Ishikawa (cell line): ENCODE data around the gene ZDHHC11.
A peak's percentile ranks its signal among the peaks of the same experiment; 100 is the strongest.
"Not testable (repeated sequence)": the region's sequence is repeated elsewhere in the genome, so short reads cannot be mapped to it uniquely, and the experiment has no call there.

ENCODE experiments used
- CEBPB ChIP-seq: IDR thresholded peaks from 2 replicates; pipeline ENCODE4 v1.6.1; 2012
- CREB1 ChIP-seq: IDR thresholded peaks from 2 replicates; pipeline ENCODE4 v1.6.1; 2012; ENCODE audit warnings: low read depth
- EP300 ChIP-seq: IDR thresholded peaks from 2 replicates; pipeline ENCODE4 v1.6.1; 2012; ENCODE audit warnings: borderline replicate concordance
- FOXM1 ChIP-seq: IDR thresholded peaks from 2 replicates; pipeline ENCODE4 v1.6.1; 2012; ENCODE audit warnings: low read depth, borderline replicate concordance
- NFIC ChIP-seq: IDR thresholded peaks from 2 replicates; pipeline ENCODE4 v1.6.1; 2012
- RAD21 ChIP-seq: IDR thresholded peaks from 2 replicates; pipeline ENCODE4 v1.6.1; 2012; ENCODE audit warnings: low read depth
- REST ChIP-seq: IDR thresholded peaks from 2 replicates; pipeline ENCODE4 v1.6.1; 2012; ENCODE audit warnings: low read depth, mild to moderate bottlenecking
- TAF1 ChIP-seq: IDR thresholded peaks from 2 replicates; pipeline ENCODE4 v1.6.1; 2012; ENCODE audit warnings: low read depth, mild to moderate bottlenecking
- TEAD4 ChIP-seq: IDR thresholded peaks from 2 replicates; pipeline ENCODE4 v1.6.1; 2012
- YY1 ChIP-seq: IDR thresholded peaks from 2 replicates; pipeline ENCODE4 v1.6.1; 2012; ENCODE audit warnings: low read depth
- ZBTB7A ChIP-seq: IDR thresholded peaks from 2 replicates; pipeline ENCODE4 v1.6.1; 2012; ENCODE audit warnings: low read depth
- TF ChIP-seq, protein P1 (sequence below): IDR thresholded peaks from 2 replicates; pipeline ENCODE4 v1.6.1; 2012
- TF ChIP-seq, protein P2 (sequence below): IDR thresholded peaks from 2 replicates; pipeline ENCODE4 v1.6.1; 2012

- not testable (repeated sequence) for TF ChIP-seq YY1, EP300, NFIC, TAF1, RAD21, FOXM1, CREB1, CEBPB, REST, TEAD4
- TF ChIP-seq, protein P1, sequence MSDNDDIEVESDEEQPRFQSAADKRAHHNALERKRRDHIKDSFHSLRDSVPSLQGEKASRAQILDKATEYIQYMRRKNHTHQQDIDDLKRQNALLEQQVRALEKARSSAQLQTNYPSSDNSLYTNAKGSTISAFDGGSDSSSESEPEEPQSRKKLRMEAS, result not testable (repeated sequence)
- 0 out of 2 replicates have a peak, but pooled peaks have one; percentile 55 for TF ChIP-seq ZBTB7A
- TF ChIP-seq, protein P2, sequence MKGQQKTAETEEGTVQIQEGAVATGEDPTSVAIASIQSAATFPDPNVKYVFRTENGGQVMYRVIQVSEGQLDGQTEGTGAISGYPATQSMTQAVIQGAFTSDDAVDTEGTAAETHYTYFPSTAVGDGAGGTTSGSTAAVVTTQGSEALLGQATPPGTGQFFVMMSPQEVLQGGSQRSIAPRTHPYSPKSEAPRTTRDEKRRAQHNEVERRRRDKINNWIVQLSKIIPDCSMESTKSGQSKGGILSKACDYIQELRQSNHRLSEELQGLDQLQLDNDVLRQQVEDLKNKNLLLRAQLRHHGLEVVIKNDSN, result not testable (repeated sequence)
Measured at GRCh38 chr5:783881-784427, 66.8 kb downstream of the ZDHHC11 start.
